SK-MEL-5 (cell line): ENCODE results near the gene ST8SIA3. TPM values are rescaled to one million over a fixed set of nuclear protein-coding genes. Genes with fewer than 3 reads are reported as not detected.

Experiments
- DNase-seq: peaks from one replicate; pipeline ENCODE4 v3.0.0-alpha.2; 2016; ENCODE audit warnings: low read depth, low spot score
- in situ Hi-C: cut with HindIII; loops from 2 replicates; pipeline ENCODE4 v1.10.0; 2016; ENCODE audit warnings: low sequenced_read_pairs, high pct_unique_total_duplicates, low pct_unique_long_range_greater_than_20kb
- polyA plus RNA-seq, 2 experiments: library from polyadenylated mRNA; depleted of rRNA; stranded (reverse); fragments of >200 nt; gene quantifications; 2 replicates each; pipeline ENCODE4 v1.2.3, GENCODE V29; 2015
- total RNA-seq: library from RNA; depleted of rRNA; stranded (reverse); fragments of >200 nt; shearing (Covaris generic); gene quantifications from 2 replicates; pipeline ENCODE4 v1.2.3, GENCODE V29; 2014; rRNA removed

ST8SIA3 gene
- total RNA-seq = not detected in 2 replicates
- not detected in 2 replicates for polyA plus RNA-seq (2015; cell fraction: cytosol; rRNA removed)
- not detected in 2 replicates for polyA plus RNA-seq (2015; cell fraction: nucleus; rRNA removed)

GRCh38 chr18:57352271-57352701, at the start of gene ST8SIA3:
ST8SIA3 (plus strand) TSS chr18:57352557; CDS start chr18:57352847, 290 bp downstream.
- DNase-seq = no peak
- in situ Hi-C loops = no loop called here

GRCh38 chr18:57311472-57311871, 40.9 kb upstream of the ST8SIA3 start:
- in situ Hi-C loops = no loop called here
- no peak for DNase-seq

- no peak for DNase-seq
- in situ Hi-C loops = no loop called here
Observed at GRCh38 chr18:57312346-57313144, 39.8 kb upstream of the ST8SIA3 start.

GRCh38 chr18:57320603-57321002, 31.8 kb upstream of the ST8SIA3 start:
- in situ Hi-C loops = no loop called here
- DNase-seq = no peak

GRCh38 chr18:57325491-57326166, 26.7 kb upstream of the ST8SIA3 start:
- in situ Hi-C loops = no loop called here
- DNase-seq = no peak

GRCh38 chr18:57326718-57327323, 25.5 kb upstream of the ST8SIA3 start:
- in situ Hi-C loops = no loop called here
- DNase-seq = no peak

- in situ Hi-C loops = no loop called here
Observed at GRCh38 chr18:57328665-57329064, 23.7 kb upstream of the ST8SIA3 start.

GRCh38 chr18:57329856-57330255, 22.5 kb upstream of the ST8SIA3 start:
- DNase-seq = no peak
- in situ Hi-C loops = no loop called here

More at GRCh38 chr18:57328665-57329064, 23.7 kb upstream of the ST8SIA3 start:
- no peak for DNase-seq

- no peak for DNase-seq
Observed at GRCh38 chr18:57331718-57332117, 20.6 kb upstream of the ST8SIA3 start.

GRCh38 chr18:57333940-57334339, 18.4 kb upstream of the ST8SIA3 start:
- in situ Hi-C loops = no loop called here
- DNase-seq = no peak

More at GRCh38 chr18:57331718-57332117, 20.6 kb upstream of the ST8SIA3 start:
- in situ Hi-C loops = no loop called here

- in situ Hi-C loops = no loop called here
- DNase-seq = no peak
Observed at GRCh38 chr18:57334383-57334782, 18.0 kb upstream of the ST8SIA3 start.

- in situ Hi-C loops = no loop called here
- DNase-seq = no peak
Observed at GRCh38 chr18:57336343-57336742, 16.0 kb upstream of the ST8SIA3 start.

- DNase-seq = no peak
- in situ Hi-C loops = no loop called here
Observed at GRCh38 chr18:57337890-57338289, 14.5 kb upstream of the ST8SIA3 start.

- in situ Hi-C loops = no loop called here
- no peak for DNase-seq
Observed at GRCh38 chr18:57343833-57344232, 8.5 kb upstream of the ST8SIA3 start.

- in situ Hi-C loops = no loop called here
- DNase-seq = no peak
Observed at GRCh38 chr18:57346876-57347275, 5.5 kb upstream of the ST8SIA3 start.

- no peak for DNase-seq
- in situ Hi-C loops = no loop called here
Observed at GRCh38 chr18:57347784-57348183, 4.6 kb upstream of the ST8SIA3 start.

- no peak for DNase-seq
- in situ Hi-C loops = no loop called here
Observed at GRCh38 chr18:57352761-57353136, 392 bp downstream of the ST8SIA3 start.
